C4-2B (cell line): Measurements from ENCODE around the gene ASB15.

Experiments used
- ZFX ChIP-seq: fragments of 450-650 bp; IDR thresholded peaks from 2 replicates; pipeline ENCODE4 v1.6.1; 2017
- TF ChIP-seq, protein P1 (sequence below): fragments of 450-650 bp; conservative IDR thresholded peaks from 2 replicates; pipeline ENCODE4 v1.5.1; 2017; ENCODE audit warnings: mild to moderate bottlenecking

DNA sequence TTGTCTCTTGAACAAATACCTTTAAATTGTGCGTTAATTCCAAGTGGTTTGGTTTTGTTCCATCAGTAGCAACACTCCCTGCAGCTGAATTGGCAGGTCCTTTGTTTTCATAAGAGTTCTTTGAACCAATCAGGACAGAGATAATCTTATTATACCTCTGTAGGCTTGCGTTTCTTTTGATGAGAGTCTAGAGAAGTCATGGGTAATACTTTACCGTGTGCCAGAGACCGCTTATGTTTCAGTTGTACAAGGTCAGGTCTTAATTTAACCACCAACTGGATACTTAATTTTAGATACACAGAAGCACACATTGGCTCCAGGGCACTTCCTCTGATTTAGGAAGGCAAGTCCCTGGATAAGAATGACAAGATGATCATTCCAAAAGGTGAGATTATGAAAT, at the start of gene ASB15:
- TF ChIP-seq, protein P1, sequence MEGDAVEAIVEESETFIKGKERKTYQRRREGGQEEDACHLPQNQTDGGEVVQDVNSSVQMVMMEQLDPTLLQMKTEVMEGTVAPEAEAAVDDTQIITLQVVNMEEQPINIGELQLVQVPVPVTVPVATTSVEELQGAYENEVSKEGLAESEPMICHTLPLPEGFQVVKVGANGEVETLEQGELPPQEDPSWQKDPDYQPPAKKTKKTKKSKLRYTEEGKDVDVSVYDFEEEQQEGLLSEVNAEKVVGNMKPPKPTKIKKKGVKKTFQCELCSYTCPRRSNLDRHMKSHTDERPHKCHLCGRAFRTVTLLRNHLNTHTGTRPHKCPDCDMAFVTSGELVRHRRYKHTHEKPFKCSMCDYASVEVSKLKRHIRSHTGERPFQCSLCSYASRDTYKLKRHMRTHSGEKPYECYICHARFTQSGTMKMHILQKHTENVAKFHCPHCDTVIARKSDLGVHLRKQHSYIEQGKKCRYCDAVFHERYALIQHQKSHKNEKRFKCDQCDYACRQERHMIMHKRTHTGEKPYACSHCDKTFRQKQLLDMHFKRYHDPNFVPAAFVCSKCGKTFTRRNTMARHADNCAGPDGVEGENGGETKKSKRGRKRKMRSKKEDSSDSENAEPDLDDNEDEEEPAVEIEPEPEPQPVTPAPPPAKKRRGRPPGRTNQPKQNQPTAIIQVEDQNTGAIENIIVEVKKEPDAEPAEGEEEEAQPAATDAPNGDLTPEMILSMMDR, result no peak
- no peak for TF ChIP-seq ZFX
